Testis (tissue), 3 donors: ENCODE results near the gene ZNF236. TPM values are rescaled to one million over a fixed set of nuclear protein-coding genes. Genes with fewer than 3 reads are reported as not detected.

Source experiments
- DNase-seq: peaks from one replicate; pipeline ENCODE4 v3.0.0-alpha.2; 2019
- H3K27ac ChIP-seq, 2 donors: fragments of 200-600 bp; sonication (generic); one replicate each; pipeline ENCODE4 v1.5.1; 2019
- H3K27me3 ChIP-seq: fragments of 200-600 bp; sonication (generic); one replicate; pipeline ENCODE4 v1.5.1; 2019
- H3K36me3 ChIP-seq: fragments of 200-600 bp; sonication (generic); one replicate; pipeline ENCODE4 v1.5.1; 2017; ENCODE audit warnings: low read depth; ENCODE audit errors: missing control alignments
- H3K4me1 ChIP-seq: fragments of 200-600 bp; sonication (generic); one replicate; pipeline ENCODE4 v1.5.1; 2019
- H3K4me3 ChIP-seq, 2 donors: fragments of 200-600 bp; sonication (generic); one replicate each; pipeline ENCODE4 v1.5.1; 2017 to 2019
- H3K9me3 ChIP-seq: fragments of 200-600 bp; sonication (generic); one replicate; pipeline ENCODE4 v1.5.1; 2017
- CTCF ChIP-seq, 3 experiments: fragments of 450-650 bp in 2 of 3; fragments of 200-600 bp in 1 of 3; sonication (generic) in 1 of 3; IDR thresholded peaks; one replicate each; pipeline ENCODE4 v1.5.1; 2016 to 2019; ENCODE audit warnings: antibody characterized with exemption in 3 of 3, mild to moderate bottlenecking in 2 of 3, moderate library complexity in 1 of 3
- POLR2A ChIP-seq: fragments of 450-650 bp; IDR thresholded peaks from one replicate; pipeline ENCODE4 v1.6.1; 2017; ENCODE audit warnings: antibody characterized with exemption, mild to moderate bottlenecking, moderate library complexity
- WGBS, 2 donors: methylation state at CpG; one replicate each; pipeline ENCODE4 v1.1.5; 2018; 5-methylcytosine and 5-hydroxymethylcytosine counted together
- intact Hi-C: fragments of 100-400 bp; cut with DNase I; formaldehyde crosslinking; loops from one replicate; pipeline ENCODE4 v1.15.1; 2023; ENCODE audit warnings: low total_unique reads
- polyA plus RNA-seq: library from polyadenylated mRNA; stranded (reverse); fragments of 350-450 nt; fragmentation: Illumina TruSeq; extraction: RNeasy Lipid Tissue Mini Kit (QIAGEN cat#74804); gene quantifications from one replicate; pipeline ENCODE4 v1.2.3, GENCODE V29; 2014; ENCODE audit warnings: low read depth, low replicate concordance; ENCODE audit not compliant: insufficient read depth
- total RNA-seq, 2 donors: library from RNA; depleted of rRNA; stranded (reverse); fragments of >200 nt; gene quantifications; one replicate each; pipeline ENCODE4 v1.2.3, GENCODE V29; 2016

ZNF236 gene
- total and polyA plus RNA-seq, 3 donors from 2014 or later: 19.5 to 58.2 (median 53.9) TPM

- no peaks in the 10 kb centered on the region for H3K36me3 ChIP-seq
- WGBS, 2 donors: 75 to 79% methylated on average over 21 to 34 of the region's 36 CpGs
- H3K4me3 ChIP-seq: peak overlapping the region in 1 of 2 donors; percentile 34
- H3K9me3 ChIP-seq: no peaks in the 10 kb centered on the region
- TF ChIP-seq CTCF (IDR thresholded peaks at IDR 0.05) (no peak), POLR2A (no peak)
- H3K27me3 ChIP-seq: no peaks in the 10 kb centered on the region
- peak; percentile 9 for DNase-seq
- no peak overlapping the region for H3K27ac ChIP-seq
- intact Hi-C loops: no loop called here
- peaks cover 7% of the 10 kb centered on the region for H3K4me1 ChIP-seq
Measured at GRCh38 chr18:76788571-76789317, 33.6 kb upstream of the ZNF236 start.

- Histone ChIP-seq H3K4me1 (peaks cover 12% of the 10 kb centered on the region), H3K27ac (no peak overlapping the region), H3K36me3 (no peaks in the 10 kb centered on the region), H3K4me3 (no peak overlapping the region), H3K27me3 (no peaks in the 10 kb centered on the region), H3K9me3 (no peaks in the 10 kb centered on the region)
- no peak for DNase-seq
- WGBS, 2 donors: 89 to 93% methylated on average over 12 of the region's 12 CpGs
- intact Hi-C loops: no loop called here
- TF ChIP-seq POLR2A (no peak), CTCF (IDR thresholded peaks at IDR 0.05) (no peak)
Measured at GRCh38 chr18:76791106-76791505, 31.3 kb upstream of the ZNF236 start.

GRCh38 chr18:76791642-76792041 is 30.7 kb upstream of the ZNF236 start:
- WGBS, 2 donors: 82 to 97% methylated on average over 5 of the region's 5 CpGs
- DNase-seq: no peak

GRCh38 chr18:76794326-76794725 is 28.0 kb upstream of the ZNF236 start:
- H3K9me3 ChIP-seq: no peaks in the 10 kb centered on the region
- H3K27me3 ChIP-seq: no peaks in the 10 kb centered on the region
- H3K27ac ChIP-seq: peak overlapping the region; percentile 57 to 77
- TF ChIP-seq POLR2A: no peak
- TF ChIP-seq CTCF (IDR thresholded peaks at IDR 0.05): no peak
- H3K4me3 ChIP-seq: no peak overlapping the region
- WGBS, 2 donors: 50 to 53% methylated on average over 4 of the region's 4 CpGs
- no peaks in the 10 kb centered on the region for H3K36me3 ChIP-seq
- peak; percentile 54 for DNase-seq
- peaks cover 12% of the 10 kb centered on the region for H3K4me1 ChIP-seq
- intact Hi-C loops: no loop called here

More at GRCh38 chr18:76791642-76792041, 30.7 kb upstream of the ZNF236 start:
- Histone ChIP-seq H3K9me3 (no peaks in the 10 kb centered on the region), H3K4me1 (peaks cover 12% of the 10 kb centered on the region), H3K36me3 (no peaks in the 10 kb centered on the region), H3K27ac (no peak overlapping the region), H3K27me3 (no peaks in the 10 kb centered on the region), H3K4me3 (no peak overlapping the region)
- TF ChIP-seq CTCF (IDR thresholded peaks at IDR 0.05) (no peak), POLR2A (no peak)
- intact Hi-C loops: no loop called here
